Measurements from ENCODE around the gene SLC24A5.

Gene SLC24A5

GRCh38 chr15:48120745-48121144 lies at the start of gene SLC24A5:
SLC24A5 (plus strand) TSS chr15:48120990; CDS start chr15:48121045, 55 bp downstream.
- no peak for DNase-seq (ENCODE audit: low spot score)

GRCh38 chr15:48072941-48073340 lies 47.8 kb upstream of the SLC24A5 start:
- DNase-seq (ENCODE audit: low spot score), result no peak

- DNase-seq (ENCODE audit: low spot score), result no peak
Measured at GRCh38 chr15:48073881-48074280, 46.9 kb upstream of the SLC24A5 start.

- DNase-seq (ENCODE audit: low spot score), result no peak
Measured at GRCh38 chr15:48076454-48076853, 44.3 kb upstream of the SLC24A5 start.

- no peak for DNase-seq (ENCODE audit: low spot score)
Measured at GRCh38 chr15:48077616-48078184, 43.1 kb upstream of the SLC24A5 start.

GRCh38 chr15:48084759-48085590 lies 35.8 kb upstream of the SLC24A5 start:
- DNase-seq (ENCODE audit: low spot score), result peak; percentile 37

- no peak for DNase-seq (ENCODE audit: low spot score)
Measured at GRCh38 chr15:48085591-48085930, 35.2 kb upstream of the SLC24A5 start.

- DNase-seq (ENCODE audit: low spot score), result no peak
Measured at GRCh38 chr15:48086133-48086532, 34.7 kb upstream of the SLC24A5 start.

GRCh38 chr15:48086576-48086975 lies 34.2 kb upstream of the SLC24A5 start:
- DNase-seq (ENCODE audit: low spot score), result no peak

- DNase-seq (ENCODE audit: low spot score), result no peak
Measured at GRCh38 chr15:48087844-48088243, 32.9 kb upstream of the SLC24A5 start.

GRCh38 chr15:48089702-48090101 lies 31.1 kb upstream of the SLC24A5 start:
- DNase-seq (ENCODE audit: low spot score), result no peak

- DNase-seq (ENCODE audit: low spot score), result no peak
Measured at GRCh38 chr15:48090115-48090514, 30.7 kb upstream of the SLC24A5 start.

GRCh38 chr15:48090666-48091065 lies 30.1 kb upstream of the SLC24A5 start:
- no peak for DNase-seq (ENCODE audit: low spot score)

GRCh38 chr15:48091522-48091921 lies 29.3 kb upstream of the SLC24A5 start:
- no peak for DNase-seq (ENCODE audit: low spot score)

GRCh38 chr15:48096355-48096786 lies 24.4 kb upstream of the SLC24A5 start:
- DNase-seq (ENCODE audit: low spot score), result no peak

- DNase-seq (ENCODE audit: low spot score), result peak; percentile 68
Measured at GRCh38 chr15:48096813-48097212, 24.0 kb upstream of the SLC24A5 start.

- DNase-seq (ENCODE audit: low spot score), result no peak
Measured at GRCh38 chr15:48097264-48097663, 23.5 kb upstream of the SLC24A5 start.

GRCh38 chr15:48101376-48101961 lies 19.3 kb upstream of the SLC24A5 start:
- DNase-seq (ENCODE audit: low spot score), result no peak

- DNase-seq (ENCODE audit: low spot score), result no peak
Measured at GRCh38 chr15:48102167-48102566, 18.6 kb upstream of the SLC24A5 start.

GRCh38 chr15:48103647-48104046 lies 17.1 kb upstream of the SLC24A5 start:
- no peak for DNase-seq (ENCODE audit: low spot score)

- DNase-seq (ENCODE audit: low spot score), result no peak
Measured at GRCh38 chr15:48105936-48106335, 14.9 kb upstream of the SLC24A5 start.

GRCh38 chr15:48109212-48109611 lies 11.6 kb upstream of the SLC24A5 start:
- no peak for DNase-seq (ENCODE audit: low spot score)

GRCh38 chr15:48109856-48110531 lies 10.8 kb upstream of the SLC24A5 start:
- DNase-seq (ENCODE audit: low spot score), result no peak

Data from AG08396 (cell line).